DLD1 (cell line): ENCODE measurements around the gene FBXL14.

ENCODE experiments used
- in situ Hi-C: cut with HindIII; loops from 2 replicates; pipeline ENCODE4 v1.10.0; 2017; ENCODE audit warnings: low sequenced_read_pairs

The FBXL14 gene

GRCh38 chr12:1574865-1575259 is 19.5 kb downstream of the FBXL14 start:
- in situ Hi-C loops: loop anchor here (25.0 kb wide), 1 partner anchor 463 kb away; no protein-coding TSS in a partner anchor

- in situ Hi-C loops: loop anchor here (25.0 kb wide), 1 partner anchor 462 kb away; no protein-coding TSS in a partner anchor
Measured at GRCh38 chr12:1573960-1574864, 20.2 kb downstream of the FBXL14 start.

DNA sequence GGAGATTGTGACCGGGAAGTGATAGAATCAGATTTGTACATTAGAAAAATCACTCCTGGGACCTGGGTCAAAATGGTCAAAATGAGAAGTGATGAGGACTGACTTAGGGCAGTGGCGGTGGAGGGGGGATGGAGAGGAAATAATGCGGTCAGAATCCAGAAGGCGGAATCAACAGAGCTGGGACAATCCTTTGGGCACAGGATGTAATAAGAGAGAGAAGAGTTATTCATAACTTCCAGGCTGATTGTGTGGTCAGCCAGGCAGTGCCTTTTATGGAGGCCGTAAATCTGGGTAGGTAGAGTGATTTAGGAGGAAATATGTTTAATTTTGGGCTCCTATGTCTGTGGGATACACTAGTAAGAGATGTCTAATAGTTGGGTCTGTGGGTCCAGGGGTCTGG is 21.6 kb downstream of the FBXL14 start:
- in situ Hi-C loops: loop anchor here (25.0 kb wide), 1 partner anchor 460 kb away; no protein-coding TSS in a partner anchor

- in situ Hi-C loops: loop anchor here (25.0 kb wide), 1 partner anchor 456 kb away; no protein-coding TSS in a partner anchor
Measured at GRCh38 chr12:1567852-1568251, 26.5 kb downstream of the FBXL14 start.

DNA sequence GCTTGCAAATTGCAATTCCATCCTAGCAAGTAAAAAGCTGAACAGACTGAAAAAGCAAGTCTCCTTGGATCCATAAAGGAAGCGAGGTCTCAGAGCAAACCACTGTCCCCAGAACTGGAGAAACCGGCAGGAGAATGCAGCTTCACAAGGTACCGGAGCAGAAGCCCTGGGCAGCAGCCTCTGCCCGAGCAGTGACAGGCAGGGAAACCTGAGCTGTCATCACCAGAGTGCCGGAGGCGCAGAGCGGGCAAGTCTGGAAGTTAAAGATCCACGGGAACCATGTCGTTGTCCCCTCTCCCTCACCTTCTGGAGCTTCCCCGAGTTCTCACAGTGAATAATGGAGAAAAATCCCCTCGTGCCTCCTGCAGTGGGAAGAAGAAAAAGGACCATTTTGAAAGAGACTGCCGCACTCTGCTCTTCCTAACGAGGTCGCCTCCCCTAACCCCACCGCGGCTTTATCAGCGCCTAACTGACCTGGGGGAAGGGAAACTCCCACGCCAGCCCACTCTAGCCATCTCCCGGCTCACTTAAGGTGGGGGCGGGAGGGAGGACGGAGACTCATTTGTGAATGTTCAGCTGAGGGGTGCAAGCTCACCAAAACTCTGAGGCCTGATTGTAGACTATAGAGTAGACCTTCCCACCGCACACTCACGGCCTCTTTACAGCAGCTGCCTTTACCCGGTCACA is 27.8 kb downstream of the FBXL14 start:
- in situ Hi-C loops: loop anchor here (25.0 kb wide), 1 partner anchor 454 kb away; no protein-coding TSS in a partner anchor

- in situ Hi-C loops: loop anchor here (25.0 kb wide), 1 partner anchor 453 kb away; no protein-coding TSS in a partner anchor
Measured at GRCh38 chr12:1565172-1565571, 29.2 kb downstream of the FBXL14 start.

DNA sequence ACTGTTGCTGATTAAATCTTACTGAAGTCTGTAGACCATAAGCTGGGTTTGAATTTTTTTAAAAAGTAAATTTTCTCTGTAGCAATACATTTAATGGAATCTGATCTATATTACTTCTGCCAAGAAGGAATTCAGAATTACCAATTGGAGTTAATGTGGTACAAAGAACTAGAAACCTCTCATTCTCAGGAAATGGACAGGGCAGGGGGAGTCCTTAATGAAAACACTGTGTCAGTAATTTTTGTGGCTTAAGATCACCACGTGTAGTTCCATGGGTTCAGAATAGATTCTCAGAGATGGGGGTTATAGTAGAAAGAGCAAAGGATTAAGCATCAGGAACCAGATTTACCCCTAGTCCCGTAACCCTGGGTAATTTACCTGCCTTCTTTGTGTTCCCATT is 30.3 kb downstream of the FBXL14 start:
- in situ Hi-C loops: loop anchor here (25.0 kb wide), 1 partner anchor 452 kb away; no protein-coding TSS in a partner anchor

GRCh38 chr12:1562813-1563407 is 31.5 kb downstream of the FBXL14 start:
- in situ Hi-C loops: loop anchor here (25.0 kb wide), 1 partner anchor 451 kb away; no protein-coding TSS in a partner anchor

GRCh38 chr12:1560704-1561103 is 33.7 kb downstream of the FBXL14 start:
- in situ Hi-C loops: loop anchor here (25.0 kb wide), 1 partner anchor 448 kb away; no protein-coding TSS in a partner anchor

DNA sequence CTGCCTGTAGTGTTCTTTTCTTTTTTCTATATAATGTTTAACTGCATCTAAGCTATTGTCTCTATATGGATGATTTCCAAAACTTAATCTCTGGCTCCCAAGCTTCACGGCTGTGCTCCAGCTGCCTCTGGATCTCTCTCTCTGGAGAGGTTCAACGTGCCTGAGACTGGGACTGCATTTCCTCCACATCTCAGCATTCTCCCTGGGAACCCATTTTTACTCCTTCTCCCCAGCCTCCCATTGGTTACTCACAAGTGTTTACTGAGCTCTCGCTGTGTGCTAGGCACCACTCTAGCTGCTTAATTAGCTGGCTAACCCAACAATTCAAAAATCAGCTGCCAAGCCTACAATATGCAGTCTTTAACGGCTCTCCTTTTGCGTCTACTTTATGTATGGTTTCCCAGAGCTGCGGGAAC is 34.7 kb downstream of the FBXL14 start:
- in situ Hi-C loops: loop anchor here (25.0 kb wide), 1 partner anchor 447 kb away; no protein-coding TSS in a partner anchor

DNA sequence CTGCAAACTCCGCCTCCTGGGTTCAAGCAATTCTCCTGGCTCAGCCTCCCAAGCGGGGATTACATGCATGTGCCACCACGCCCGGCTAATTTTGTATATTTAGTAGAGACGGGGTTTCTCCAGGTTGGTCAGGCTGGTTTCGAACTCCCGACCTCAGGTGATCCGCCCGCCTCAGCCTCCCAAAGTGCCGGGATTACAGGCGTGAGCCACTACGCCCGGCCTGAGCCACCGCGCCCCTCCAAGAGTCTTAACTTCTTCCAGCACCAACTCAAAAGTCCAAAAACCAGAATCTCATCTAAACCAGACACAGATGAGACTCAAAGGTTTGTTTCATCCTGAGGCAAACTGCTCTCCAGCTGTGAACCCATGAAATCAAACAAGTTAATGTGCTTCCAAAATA is 36.3 kb downstream of the FBXL14 start:
- in situ Hi-C loops: loop anchor here (25.0 kb wide), 1 partner anchor 446 kb away; no protein-coding TSS in a partner anchor

GRCh38 chr12:1553987-1554982 is 40.1 kb downstream of the FBXL14 start:
- in situ Hi-C loops: loop anchor here (25.0 kb wide), 1 partner anchor 442 kb away; no protein-coding TSS in a partner anchor

DNA sequence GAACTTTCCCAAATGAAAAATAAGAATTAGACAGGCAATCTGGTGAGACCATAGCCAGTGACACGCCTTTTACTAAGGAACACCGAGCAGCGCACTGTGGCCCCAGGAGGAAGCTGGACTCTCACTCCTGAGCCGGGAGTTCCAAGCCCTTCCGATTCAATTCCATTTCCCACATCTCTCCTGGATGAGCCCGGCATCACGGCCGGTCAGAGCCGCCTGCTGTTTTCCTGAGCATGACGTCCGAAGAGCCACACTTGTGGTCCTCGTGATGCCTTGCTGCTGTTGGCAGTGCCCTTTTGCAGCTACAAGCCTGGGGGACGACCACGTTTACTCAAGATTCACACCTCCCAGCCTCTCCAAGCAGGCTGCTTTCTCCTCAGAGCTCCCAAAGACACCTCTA is 40.8 kb downstream of the FBXL14 start:
- in situ Hi-C loops: loop anchor here (25.0 kb wide), 1 partner anchor 441 kb away; no protein-coding TSS in a partner anchor

GRCh38 chr12:1552911-1553491 is 41.4 kb downstream of the FBXL14 start:
- in situ Hi-C loops: loop anchor here (25.0 kb wide), 1 partner anchor 441 kb away; no protein-coding TSS in a partner anchor

DNA sequence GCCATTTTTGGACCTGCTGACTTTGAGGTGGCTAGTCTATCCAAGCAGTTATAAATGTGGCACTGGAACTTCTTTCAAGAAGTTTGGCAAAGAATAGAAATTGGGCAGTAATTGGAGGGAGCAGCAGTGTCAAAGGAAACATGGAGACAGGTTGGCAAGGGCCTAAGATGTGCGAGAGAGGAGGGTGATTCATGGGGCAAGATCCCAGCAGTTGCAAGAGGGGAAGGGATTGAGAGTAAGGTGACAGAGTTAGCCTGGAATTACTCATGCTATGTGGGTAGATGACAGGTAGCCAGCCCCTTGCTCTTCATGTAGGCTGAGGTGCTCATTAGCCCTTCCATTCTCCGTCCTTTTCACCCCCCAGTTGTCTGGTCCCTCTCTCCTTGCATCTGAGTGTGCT is 42.2 kb downstream of the FBXL14 start:
- in situ Hi-C loops: loop anchor here (25.0 kb wide), 1 partner anchor 440 kb away; no protein-coding TSS in a partner anchor

DNA sequence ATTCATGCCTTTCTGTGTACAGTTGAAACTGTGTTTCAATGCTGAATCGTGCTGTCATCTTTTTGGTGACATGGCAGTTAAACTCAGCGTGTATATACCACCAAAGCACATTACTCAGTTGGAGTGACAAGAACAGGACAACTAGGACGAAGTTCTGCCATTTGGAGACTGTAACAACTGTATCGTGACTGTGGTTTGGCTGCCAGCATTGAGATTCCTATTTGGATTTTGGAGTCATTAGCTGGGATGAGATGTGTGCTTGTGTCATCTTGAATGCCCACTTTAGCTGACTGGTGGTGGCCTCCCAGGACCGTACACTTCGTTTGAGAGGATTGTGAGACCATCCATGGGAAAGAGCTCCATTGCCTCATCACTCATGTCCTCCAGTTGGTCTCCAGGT is 42.9 kb downstream of the FBXL14 start:
- in situ Hi-C loops: loop anchor here (25.0 kb wide), 1 partner anchor 439 kb away; no protein-coding TSS in a partner anchor

DNA sequence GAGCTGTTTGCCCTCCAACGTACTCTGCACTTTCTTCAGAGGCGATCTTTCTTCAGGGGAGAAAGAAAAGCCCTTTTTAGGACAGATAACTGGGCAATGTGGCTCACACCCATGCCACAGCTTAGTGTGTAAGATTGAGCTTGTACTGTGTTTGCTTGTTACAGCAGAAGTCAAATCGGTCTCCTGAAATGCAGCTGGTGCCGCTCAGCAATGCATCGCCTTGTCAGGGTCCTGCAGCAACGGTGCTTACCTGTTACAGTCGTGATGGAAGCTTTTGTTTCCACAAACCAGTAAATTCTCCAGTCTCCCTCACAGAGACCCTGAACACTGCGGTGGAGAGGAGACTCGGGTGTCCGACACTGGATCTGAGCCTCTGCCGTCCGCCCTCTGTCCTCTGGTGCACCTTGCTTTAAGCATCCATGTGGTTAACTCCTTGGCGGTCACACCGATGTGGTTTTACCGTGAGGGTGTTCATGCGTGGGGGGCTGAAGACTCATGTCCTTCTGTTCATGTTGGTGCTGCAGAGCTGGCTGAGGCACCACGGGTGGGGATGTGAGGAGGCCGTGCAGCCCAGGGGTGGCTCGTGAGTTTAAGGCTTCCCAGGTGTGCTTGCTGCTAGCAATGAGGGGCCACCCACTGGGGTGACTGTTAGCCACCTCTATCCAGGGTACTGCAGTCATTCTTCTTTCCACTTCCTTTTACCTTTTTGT is 47.3 kb downstream of the FBXL14 start:
- in situ Hi-C loops: no loop called here

DNA sequence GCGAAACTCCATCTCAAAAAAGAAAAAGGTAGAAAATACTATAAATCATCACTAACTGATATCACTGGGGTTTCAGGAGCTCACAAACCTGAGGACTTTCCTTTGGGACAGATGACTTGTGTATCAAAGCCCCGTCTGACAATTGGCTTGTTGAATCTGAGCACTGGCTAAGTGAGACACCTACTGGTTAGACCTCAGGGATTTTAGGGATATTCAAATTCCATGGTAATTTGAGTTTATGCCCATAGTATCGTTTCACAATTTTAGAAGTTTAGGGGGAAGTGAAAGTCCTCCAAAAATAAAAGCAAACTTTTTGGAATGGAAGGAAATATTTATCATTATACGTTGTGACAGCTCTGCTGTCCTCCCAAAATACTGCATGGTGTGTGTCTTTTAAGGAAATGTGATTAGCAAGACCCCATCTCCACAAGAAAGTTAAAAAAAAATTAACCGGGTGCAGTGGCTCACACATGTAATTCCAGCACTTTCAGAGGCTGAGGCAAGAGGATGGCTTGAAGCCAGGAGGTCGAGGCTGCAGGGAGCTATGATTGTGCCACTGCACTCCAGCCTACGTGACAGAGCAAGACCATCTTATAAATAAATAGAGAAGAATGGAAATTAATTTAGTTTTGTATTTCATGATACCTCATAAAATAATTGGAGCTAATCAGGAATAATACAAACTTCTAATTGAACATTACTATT is 49.2 kb downstream of the FBXL14 start:
- in situ Hi-C loops: no loop called here
